Neuron (in vitro differentiated cells): Measurements from ENCODE around the gene EZH2.

Experiments used
- H2AFZ ChIP-seq: one replicate; pipeline ENCODE4 v1.6.1; 2013; ENCODE audit warnings: low read depth, mild to moderate bottlenecking, inconsistent platforms, low read length, moderate library complexity
- H3K27me3 ChIP-seq: one replicate; pipeline ENCODE4 v1.6.1; 2013; ENCODE audit warnings: low read length; ENCODE audit not compliant: insufficient read depth
- H3K36me3 ChIP-seq: one replicate; pipeline ENCODE4 v1.6.1; 2013; ENCODE audit warnings: low read length; ENCODE audit not compliant: insufficient read depth
- H3K4me1 ChIP-seq: one replicate; pipeline ENCODE4 v1.6.1; 2013; ENCODE audit warnings: low read length; ENCODE audit not compliant: insufficient read depth
- H3K4me3 ChIP-seq: 2 replicates; pipeline ENCODE4 v1.5.1; 2013; ENCODE audit warnings: mild to moderate bottlenecking, low read length, moderate library complexity
- H3K9me3 ChIP-seq: one replicate; pipeline ENCODE4 v1.6.1; 2013; ENCODE audit warnings: low read length

The EZH2 gene

GRCh38 chr7:148886844-148887243 is 2.8 kb upstream of the EZH2 start:
- H3K36me3 ChIP-seq = no peaks in the 10 kb centered on the region
- H3K4me1 ChIP-seq = peaks cover 7% of the 10 kb centered on the region
- H3K27me3 ChIP-seq = no peaks in the 10 kb centered on the region
- H2AFZ ChIP-seq = no peak overlapping the region
- no peaks in the 10 kb centered on the region for H3K9me3 ChIP-seq
- H3K4me3 ChIP-seq = no peak overlapping the region

GRCh38 chr7:148884299-148885022 is 370 bp upstream of the EZH2 start:
- peak overlapping the region; percentile 88 for H3K4me3 ChIP-seq
- H3K9me3 ChIP-seq = no peaks in the 10 kb centered on the region
- peak overlapping the region; percentile 85 for H2AFZ ChIP-seq
- H3K4me1 ChIP-seq = peaks cover 14% of the 10 kb centered on the region
- no peaks in the 10 kb centered on the region for H3K27me3 ChIP-seq
- H3K36me3 ChIP-seq = no peaks in the 10 kb centered on the region

GRCh38 chr7:148883266-148884048 is 634 bp downstream of the EZH2 start:
- Histone ChIP-seq H3K4me3 (peak overlapping the region; percentile 88), H3K9me3 (no peaks in the 10 kb centered on the region), H3K4me1 (peaks cover 14% of the 10 kb centered on the region), H2AFZ (peak overlapping the region; percentile 76), H3K36me3 (no peaks in the 10 kb centered on the region), H3K27me3 (no peaks in the 10 kb centered on the region)

GRCh38 chr7:148882841-148883265 is 1.2 kb downstream of the EZH2 start:
- Histone ChIP-seq H3K4me1 (peaks cover 14% of the 10 kb centered on the region), H3K9me3 (no peaks in the 10 kb centered on the region), H3K27me3 (no peaks in the 10 kb centered on the region), H3K4me3 (peak overlapping the region; percentile 88), H3K36me3 (no peaks in the 10 kb centered on the region), H2AFZ (peak overlapping the region; percentile 29)

GRCh38 chr7:148882192-148882591 is 1.9 kb downstream of the EZH2 start:
- no peaks in the 10 kb centered on the region for H3K9me3 ChIP-seq
- no peak overlapping the region for H2AFZ ChIP-seq
- peaks cover 14% of the 10 kb centered on the region for H3K4me1 ChIP-seq
- peak overlapping the region; percentile 88 for H3K4me3 ChIP-seq
- no peaks in the 10 kb centered on the region for H3K36me3 ChIP-seq
- no peaks in the 10 kb centered on the region for H3K27me3 ChIP-seq

GRCh38 chr7:148878317-148878716 is 5.8 kb downstream of the EZH2 start:
- no peak overlapping the region for H2AFZ ChIP-seq
- peaks cover 12% of the 10 kb centered on the region for H3K4me1 ChIP-seq
- no peak overlapping the region for H3K4me3 ChIP-seq
- H3K9me3 ChIP-seq = no peaks in the 10 kb centered on the region
- H3K36me3 ChIP-seq = no peaks in the 10 kb centered on the region
- no peaks in the 10 kb centered on the region for H3K27me3 ChIP-seq

GRCh38 chr7:148877517-148877916 is 6.6 kb downstream of the EZH2 start:
- H3K4me1 ChIP-seq = peaks cover 12% of the 10 kb centered on the region
- no peaks in the 10 kb centered on the region for H3K27me3 ChIP-seq
- H3K36me3 ChIP-seq = no peaks in the 10 kb centered on the region
- no peak overlapping the region for H3K4me3 ChIP-seq
- no peaks in the 10 kb centered on the region for H3K9me3 ChIP-seq
- no peak overlapping the region for H2AFZ ChIP-seq

GRCh38 chr7:148872188-148872587 is 11.9 kb downstream of the EZH2 start:
- Histone ChIP-seq H3K36me3 (peaks cover 4% of the 10 kb centered on the region), H3K27me3 (no peaks in the 10 kb centered on the region), H3K4me1 (no peaks in the 10 kb centered on the region), H3K9me3 (no peaks in the 10 kb centered on the region), H3K4me3 (no peak overlapping the region), H2AFZ (no peak overlapping the region)

GRCh38 chr7:148871551-148871950 is 12.5 kb downstream of the EZH2 start:
- no peaks in the 10 kb centered on the region for H3K4me1 ChIP-seq
- no peaks in the 10 kb centered on the region for H3K27me3 ChIP-seq

GRCh38 chr7:148871030-148871429 is 13.1 kb downstream of the EZH2 start:
- H2AFZ ChIP-seq = no peak overlapping the region
- no peaks in the 10 kb centered on the region for H3K9me3 ChIP-seq
- no peaks in the 10 kb centered on the region for H3K27me3 ChIP-seq
- no peaks in the 10 kb centered on the region for H3K4me1 ChIP-seq
- peaks cover 4% of the 10 kb centered on the region for H3K36me3 ChIP-seq
- H3K4me3 ChIP-seq = no peak overlapping the region

More at GRCh38 chr7:148871551-148871950, 12.5 kb downstream of the EZH2 start:
- Histone ChIP-seq H2AFZ (no peak overlapping the region), H3K36me3 (peaks cover 4% of the 10 kb centered on the region), H3K4me3 (no peak overlapping the region), H3K9me3 (no peaks in the 10 kb centered on the region)

- Histone ChIP-seq H3K27me3 (no peaks in the 10 kb centered on the region), H3K9me3 (no peaks in the 10 kb centered on the region), H3K36me3 (peaks cover 4% of the 10 kb centered on the region), H3K4me1 (no peaks in the 10 kb centered on the region), H2AFZ (no peak overlapping the region), H3K4me3 (no peak overlapping the region)
These were observed 15.8 kb downstream of the EZH2 start for GRCh38 chr7:148868378-148868674.

- H3K9me3 ChIP-seq = no peaks in the 10 kb centered on the region
- no peaks in the 10 kb centered on the region for H3K4me1 ChIP-seq
- peaks cover 4% of the 10 kb centered on the region for H3K36me3 ChIP-seq
- H3K4me3 ChIP-seq = no peak overlapping the region
- no peaks in the 10 kb centered on the region for H3K27me3 ChIP-seq
- no peak overlapping the region for H2AFZ ChIP-seq
These were observed 16.3 kb downstream of the EZH2 start for GRCh38 chr7:148867596-148868377.

- Histone ChIP-seq H3K4me3 (no peak overlapping the region), H3K36me3 (peaks cover 4% of the 10 kb centered on the region), H2AFZ (no peak overlapping the region)
These were observed 17.7 kb downstream of the EZH2 start for GRCh38 chr7:148866362-148866761.

More at GRCh38 chr7:148866362-148866761, 17.7 kb downstream of the EZH2 start:
- Histone ChIP-seq H3K27me3 (no peaks in the 10 kb centered on the region), H3K4me1 (no peaks in the 10 kb centered on the region), H3K9me3 (no peaks in the 10 kb centered on the region)
